RWPE2 (cell line): ENCODE results near the gene GANC.

Experiments used
- ATAC-seq: fragments of 200-7000 bp; cut with Tn5 transposase; 3 replicates; pipeline ENCODE4 v1.9.1; 2021; ENCODE audit warnings: low read depth
- DNase-seq: peaks from one replicate; pipeline ENCODE4 v3.0.0-alpha.2; 2020; ENCODE audit warnings: low spot score
- H3K27ac ChIP-seq: fragments of 450-650 bp; 2 replicates; pipeline ENCODE4 v1.5.1; 2017; ENCODE audit warnings: mild to moderate bottlenecking; ENCODE audit not compliant: poor library complexity, severe bottlenecking
- H3K27me3 ChIP-seq: fragments of 250-450 bp; sonication (Bioruptor Pico); 2 replicates; pipeline ENCODE4 v1.5.1; 2021; ENCODE audit warnings: mild to moderate bottlenecking, moderate library complexity; ENCODE audit not compliant: insufficient read depth, poor library complexity, severe bottlenecking
- H3K36me3 ChIP-seq: fragments of 250-450 bp; sonication (Bioruptor Pico); 2 replicates; pipeline ENCODE4 v1.5.1; 2020; ENCODE audit warnings: low read depth, mild to moderate bottlenecking, moderate library complexity
- H3K4me1 ChIP-seq: fragments of 250-450 bp; sonication (Bioruptor Pico); 2 replicates; pipeline ENCODE4 v1.5.1; 2021; ENCODE audit warnings: mild to moderate bottlenecking, moderate library complexity; ENCODE audit not compliant: insufficient read depth, poor library complexity, severe bottlenecking
- H3K4me3 ChIP-seq: fragments of 250-450 bp; sonication (Bioruptor Pico); 2 replicates; pipeline ENCODE4 v1.5.1; 2021; ENCODE audit warnings: mild to moderate bottlenecking, moderate library complexity; ENCODE audit not compliant: severe bottlenecking
- H3K9me3 ChIP-seq: fragments of 250-450 bp; sonication (Bioruptor Pico); 2 replicates; pipeline ENCODE4 v1.5.1; 2021; ENCODE audit warnings: mild to moderate bottlenecking, moderate library complexity; ENCODE audit not compliant: severe bottlenecking
- CTCF ChIP-seq: fragments of 450-650 bp; IDR thresholded peaks from one replicate; pipeline ENCODE4 v1.5.1; 2017; ENCODE audit warnings: mild to moderate bottlenecking, moderate library complexity; ENCODE audit not compliant: poor library complexity, severe bottlenecking

Gene GANC

DNA sequence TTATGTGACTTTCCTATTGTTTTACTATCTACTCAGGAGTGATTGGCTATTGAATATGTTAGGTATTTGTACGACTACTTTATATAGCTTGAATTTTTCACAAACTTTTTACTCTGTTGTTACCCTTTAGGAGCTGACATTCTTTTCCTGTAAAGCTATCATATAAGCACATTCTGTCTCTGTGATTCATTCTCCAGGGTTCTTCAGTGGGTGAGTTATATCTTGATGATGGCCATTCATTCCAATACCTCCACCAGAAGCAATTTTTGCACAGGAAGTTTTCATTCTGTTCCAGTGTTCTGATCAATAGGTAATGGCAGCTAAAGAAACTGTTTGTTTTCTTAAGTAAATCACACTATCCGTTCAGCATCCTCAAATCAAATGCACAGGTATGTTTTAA lies 76.2 kb downstream of the GANC start:
- peaks cover 15% of the 10 kb centered on the region for H3K4me1 ChIP-seq
- DNase-seq (no peak), ATAC-seq (peak; percentile 49; the same call in 2 of the 3 replicates)
- H3K4me3 ChIP-seq, result no peak overlapping the region
- H3K9me3 ChIP-seq, result no peaks in the 10 kb centered on the region
- TF ChIP-seq CTCF, result no peak
- H3K27ac ChIP-seq, result peak overlapping the region; percentile 64
- H3K27me3 ChIP-seq, result no peaks in the 10 kb centered on the region
- H3K36me3 ChIP-seq, result peaks cover 6% of the 10 kb centered on the region; the same call in 1 of the 2 replicates

- DNase-seq (no peak), ATAC-seq (no peak)
- Histone ChIP-seq H3K27me3 (no peaks in the 10 kb centered on the region), H3K9me3 (no peaks in the 10 kb centered on the region), H3K4me1 (peaks cover 15% of the 10 kb centered on the region), H3K27ac (no peak overlapping the region), H3K4me3 (no peak overlapping the region), H3K36me3 (peaks cover 6% of the 10 kb centered on the region; the same call in 1 of the 2 replicates)
- no peak for TF ChIP-seq CTCF
Observed at GRCh38 chr15:42352401-42352800, 79.4 kb downstream of the GANC start.

DNA sequence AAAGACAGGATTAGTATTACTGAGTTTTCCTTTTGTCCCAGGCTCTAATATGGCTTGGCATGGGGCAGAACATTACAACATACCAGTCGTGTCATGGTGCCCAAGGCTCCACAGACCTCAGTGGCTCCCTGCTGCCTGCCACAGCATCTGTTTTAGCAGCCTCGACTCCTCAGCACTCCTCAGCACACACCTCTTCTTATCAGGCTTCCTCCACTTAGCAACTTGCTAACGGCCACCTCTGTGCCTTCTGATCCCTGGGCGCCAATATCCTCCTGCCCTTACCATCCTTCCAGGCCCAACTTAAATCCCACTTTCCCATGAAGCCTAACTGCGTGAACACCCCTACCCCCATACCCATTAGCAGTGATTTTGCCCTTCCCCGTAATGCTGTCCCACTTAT lies 80.1 kb downstream of the GANC start:
- Histone ChIP-seq H3K9me3 (no peaks in the 10 kb centered on the region), H3K27me3 (no peaks in the 10 kb centered on the region), H3K4me3 (no peak overlapping the region), H3K36me3 (peaks cover 6% of the 10 kb centered on the region; the same call in 1 of the 2 replicates), H3K4me1 (peaks cover 12% of the 10 kb centered on the region), H3K27ac (no peak overlapping the region)
- DNase-seq, result no peak
- ATAC-seq, result no peak
- no peak for TF ChIP-seq CTCF

GRCh38 chr15:42354824-42355223 lies 81.8 kb downstream of the GANC start:
- H3K4me3 ChIP-seq, result no peak overlapping the region
- no peaks in the 10 kb centered on the region for H3K4me1 ChIP-seq
- ATAC-seq (no peak), DNase-seq (no peak)
- no peaks in the 10 kb centered on the region for H3K27me3 ChIP-seq
- no peaks in the 10 kb centered on the region for H3K9me3 ChIP-seq
- TF ChIP-seq CTCF, result no peak
- H3K36me3 ChIP-seq, result 0 out of 2 replicates have a peak, but pooled peaks cover 3% of the 10 kb centered on the region
- H3K27ac ChIP-seq, result no peak overlapping the region

GRCh38 chr15:42355291-42355690 lies 82.3 kb downstream of the GANC start:
- H3K27me3 ChIP-seq, result no peaks in the 10 kb centered on the region
- H3K4me1 ChIP-seq, result no peaks in the 10 kb centered on the region
- no peak for DNase-seq
- no peak overlapping the region for H3K4me3 ChIP-seq
- no peaks in the 10 kb centered on the region for H3K9me3 ChIP-seq
- 0 out of 2 replicates have a peak, but pooled peaks cover 3% of the 10 kb centered on the region for H3K36me3 ChIP-seq
- no peak for TF ChIP-seq CTCF
- H3K27ac ChIP-seq, result no peak overlapping the region
- ATAC-seq, result no peak
